ENCODE measurements around the gene ATP1A4.

ATP1A4 gene

DNA sequence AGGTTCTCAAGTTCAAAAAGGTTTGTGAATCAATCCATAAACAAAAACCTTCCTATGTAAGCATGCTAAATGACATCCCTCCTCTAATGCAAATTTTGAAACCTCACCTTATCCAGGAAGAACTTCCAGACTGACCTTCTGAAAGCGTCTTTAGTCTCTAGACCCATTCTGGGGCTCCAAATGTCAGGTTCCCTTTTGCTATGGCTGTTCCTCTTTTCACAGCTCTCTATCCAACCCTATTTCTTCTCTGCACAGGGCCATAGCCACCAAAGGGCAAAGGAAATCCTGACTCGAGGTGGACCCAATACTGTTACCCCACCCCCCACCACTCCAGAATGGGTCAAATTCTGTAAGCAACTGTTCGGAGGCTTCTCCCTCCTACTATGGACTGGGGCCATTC is 3.4 kb downstream of the ATP1A4 start:
- no peak overlapping the region for H3K27ac Mint-ChIP-seq
- no peaks in the 10 kb centered on the region for H3K36me3 Mint-ChIP-seq
- ATAC-seq: peak; percentile 64
- no peak overlapping the region for H3K4me3 Mint-ChIP-seq
- H3K9me3 Mint-ChIP-seq: no peaks in the 10 kb centered on the region
- H3K27me3 Mint-ChIP-seq: peaks cover 14% of the 10 kb centered on the region
- peaks cover 7% of the 10 kb centered on the region for H3K4me1 Mint-ChIP-seq

DNA sequence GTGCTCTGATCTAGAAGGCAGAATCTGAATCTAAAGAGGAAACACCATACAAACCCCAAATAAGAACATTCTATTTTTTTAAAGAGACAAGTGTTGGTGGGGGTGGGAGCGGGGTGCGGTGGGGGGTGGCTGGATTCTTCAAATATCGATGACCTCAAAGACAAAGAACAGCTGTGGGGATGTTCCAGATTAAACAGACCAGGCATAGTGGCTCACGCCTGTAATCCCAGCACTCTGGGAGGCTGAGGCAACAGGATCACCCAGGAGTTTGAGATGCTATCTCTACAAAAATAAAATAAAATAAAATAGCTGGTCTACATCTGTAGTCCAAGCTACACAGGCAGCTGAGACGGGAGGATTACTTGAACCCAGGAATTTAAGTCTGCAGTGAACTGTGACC is 5.0 kb downstream of the ATP1A4 start:
- H3K9me3 Mint-ChIP-seq: no peaks in the 10 kb centered on the region
- H3K27ac Mint-ChIP-seq: no peak overlapping the region
- no peak overlapping the region for H3K4me3 Mint-ChIP-seq
- H3K27me3 Mint-ChIP-seq: peaks cover 12% of the 10 kb centered on the region
- peaks cover 7% of the 10 kb centered on the region for H3K4me1 Mint-ChIP-seq
- no peak for ATAC-seq
- no peaks in the 10 kb centered on the region for H3K36me3 Mint-ChIP-seq

DNA sequence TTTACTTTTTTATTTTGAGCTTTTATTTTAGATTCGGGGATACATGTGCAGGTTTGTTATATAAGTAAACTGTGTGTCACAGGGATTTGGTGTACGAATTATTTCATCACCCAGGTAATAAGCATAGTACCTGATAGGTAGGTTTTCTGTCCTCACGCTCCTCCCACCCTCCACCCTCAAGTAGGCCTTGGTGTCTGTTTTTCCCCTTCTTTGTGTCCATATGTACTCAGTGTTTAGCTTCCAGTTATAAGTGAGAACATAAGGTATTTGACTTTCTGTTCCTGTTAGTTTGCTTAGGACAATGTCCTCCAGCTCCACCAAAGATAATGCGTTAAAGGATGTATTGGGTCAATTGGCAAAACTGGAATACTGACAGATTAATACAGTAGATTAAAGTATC is 5.8 kb downstream of the ATP1A4 start:
- no peak overlapping the region for H3K27ac Mint-ChIP-seq
- H3K27me3 Mint-ChIP-seq: peaks cover 4% of the 10 kb centered on the region
- H3K4me3 Mint-ChIP-seq: no peak overlapping the region
- peaks cover 15% of the 10 kb centered on the region for H3K4me1 Mint-ChIP-seq
- H3K9me3 Mint-ChIP-seq: no peaks in the 10 kb centered on the region
- ATAC-seq: no peak
- H3K36me3 Mint-ChIP-seq: no peaks in the 10 kb centered on the region

DNA sequence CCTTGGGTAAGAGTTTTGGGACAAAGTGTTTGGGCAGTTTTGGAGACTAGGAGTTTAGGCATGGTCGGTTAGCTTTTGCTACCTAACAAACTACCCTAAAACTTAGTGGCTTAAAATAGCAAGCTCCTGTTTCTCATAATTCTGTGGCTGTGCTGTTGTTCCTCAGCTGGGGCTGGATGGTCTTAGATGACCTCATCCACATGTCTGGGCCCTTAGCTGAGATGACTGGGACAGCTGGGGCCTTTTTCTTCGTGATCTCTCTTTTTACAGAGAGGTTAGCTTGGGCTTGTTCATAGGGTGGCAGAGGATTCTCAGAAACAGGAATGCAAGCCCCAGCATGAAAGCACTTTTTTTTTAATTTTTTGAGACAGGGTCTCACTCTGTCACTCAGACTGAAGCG is 6.6 kb downstream of the ATP1A4 start:
- no peaks in the 10 kb centered on the region for H3K27me3 Mint-ChIP-seq
- H3K27ac Mint-ChIP-seq: no peak overlapping the region
- no peaks in the 10 kb centered on the region for H3K36me3 Mint-ChIP-seq
- no peaks in the 10 kb centered on the region for H3K9me3 Mint-ChIP-seq
- H3K4me1 Mint-ChIP-seq: peaks cover 17% of the 10 kb centered on the region
- H3K4me3 Mint-ChIP-seq: no peak overlapping the region
- ATAC-seq: no peak

DNA sequence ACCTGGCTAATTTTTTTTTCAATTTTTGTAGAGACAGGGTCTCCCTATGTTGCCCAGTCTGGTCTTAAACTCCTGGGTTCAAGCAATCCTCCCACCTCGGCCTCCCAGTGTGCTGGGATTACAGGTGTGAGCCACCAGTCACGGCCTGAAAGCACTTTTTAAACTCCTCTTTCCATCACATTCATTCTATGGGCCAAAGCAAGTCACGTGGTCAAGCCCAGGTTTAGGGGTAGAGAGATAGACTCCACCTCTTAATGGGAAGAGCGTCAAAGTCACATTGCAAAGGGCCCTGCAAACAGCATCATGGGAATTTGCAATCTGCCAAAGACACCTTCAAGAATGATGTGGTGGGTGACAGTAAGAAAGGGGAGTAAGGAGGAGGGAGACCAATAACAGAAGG is 7.1 kb downstream of the ATP1A4 start:
- no peak overlapping the region for H3K4me3 Mint-ChIP-seq
- no peak for ATAC-seq
- peaks cover 17% of the 10 kb centered on the region for H3K4me1 Mint-ChIP-seq

DNA sequence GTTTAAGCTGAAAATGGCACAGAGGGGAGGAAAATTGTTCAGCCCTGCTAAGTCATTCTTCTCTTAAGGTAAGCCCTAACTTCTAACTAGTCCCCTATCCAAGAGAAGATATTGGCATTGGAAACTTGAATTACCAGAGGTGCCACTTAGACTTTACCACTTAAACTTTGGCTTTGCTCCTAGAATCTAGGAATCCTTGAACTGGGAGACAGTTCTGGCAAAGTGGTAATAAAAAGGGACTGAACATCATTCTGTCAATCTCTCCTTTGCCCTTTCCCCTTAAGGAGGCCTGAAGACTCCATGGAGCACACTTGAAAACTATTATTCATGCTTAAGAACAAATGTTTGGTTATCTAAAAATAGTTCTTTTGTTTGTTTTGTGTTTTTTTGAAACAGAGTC is 8.4 kb downstream of the ATP1A4 start:
- H3K27me3 Mint-ChIP-seq: no peaks in the 10 kb centered on the region
- no peak overlapping the region for H3K4me3 Mint-ChIP-seq
- no peak for ATAC-seq
- peaks cover 14% of the 10 kb centered on the region for H3K4me1 Mint-ChIP-seq
- no peak overlapping the region for H3K27ac Mint-ChIP-seq
- no peaks in the 10 kb centered on the region for H3K9me3 Mint-ChIP-seq
- H3K36me3 Mint-ChIP-seq: no peaks in the 10 kb centered on the region

More for the DNA sequence above, 7.1 kb downstream of the ATP1A4 start:
- Mint-ChIP-seq H3K27ac (no peak overlapping the region), H3K9me3 (no peaks in the 10 kb centered on the region), H3K27me3 (no peaks in the 10 kb centered on the region), H3K36me3 (no peaks in the 10 kb centered on the region)

DNA sequence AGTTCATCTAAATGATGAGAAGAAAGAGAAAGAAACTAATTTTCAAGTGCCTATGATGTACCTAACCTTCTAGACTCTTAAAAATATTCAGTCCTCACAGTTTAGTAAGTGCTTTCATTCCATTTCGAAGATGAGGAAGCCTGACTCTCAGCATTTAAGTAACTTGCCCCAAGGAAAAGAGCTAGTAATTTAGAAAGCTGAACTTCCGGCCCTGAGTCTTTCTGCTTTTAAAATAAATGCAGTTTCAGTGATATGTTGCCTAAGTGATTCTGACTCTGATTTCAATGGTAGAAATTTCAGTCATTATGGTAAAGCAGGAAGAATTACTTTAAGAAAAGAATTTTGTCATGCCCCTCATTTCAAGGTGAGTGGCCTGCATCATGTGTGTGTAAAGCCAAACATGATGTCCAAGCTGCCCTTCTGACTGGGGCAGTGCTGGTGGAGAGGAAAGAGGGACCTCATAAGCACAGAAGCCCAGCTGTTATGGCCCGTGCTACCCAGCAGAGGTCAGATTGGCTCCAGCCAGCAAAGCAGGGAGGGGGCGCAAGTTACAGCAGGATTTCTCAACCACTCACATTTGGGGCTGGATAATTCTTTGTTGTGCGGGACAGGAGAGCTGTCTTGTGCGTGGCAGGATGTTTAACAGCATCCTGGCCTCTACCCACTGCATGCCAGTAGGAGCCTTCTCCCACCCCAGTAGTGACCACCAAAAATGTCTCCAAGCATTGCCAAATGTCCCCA is 10.7 kb downstream of the ATP1A4 start:
- ATAC-seq: no peak
- Mint-ChIP-seq H3K36me3 (no peaks in the 10 kb centered on the region), H3K27ac (no peak overlapping the region), H3K9me3 (no peaks in the 10 kb centered on the region), H3K27me3 (no peaks in the 10 kb centered on the region), H3K4me1 (peaks cover 21% of the 10 kb centered on the region), H3K4me3 (no peak overlapping the region)

DNA sequence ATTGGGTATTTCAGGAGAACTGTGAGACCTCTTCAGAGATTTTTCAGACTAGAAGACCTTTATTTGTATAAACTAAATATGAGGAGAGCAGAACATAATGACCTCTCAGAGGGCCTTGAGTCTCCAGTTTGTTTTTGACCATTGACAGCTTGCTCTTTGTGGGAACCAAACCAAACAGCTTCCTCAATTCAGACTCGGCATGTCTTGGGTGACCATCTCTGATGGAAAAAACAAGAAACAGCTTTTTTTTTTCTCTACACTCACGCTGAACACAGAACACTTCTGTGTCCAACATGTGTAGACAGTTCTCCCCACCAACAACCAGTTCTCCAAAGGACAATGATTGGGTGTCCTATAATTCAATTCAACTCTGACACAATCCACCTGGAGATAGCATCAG is 11.5 kb downstream of the ATP1A4 start:
- no peaks in the 10 kb centered on the region for H3K36me3 Mint-ChIP-seq

DNA sequence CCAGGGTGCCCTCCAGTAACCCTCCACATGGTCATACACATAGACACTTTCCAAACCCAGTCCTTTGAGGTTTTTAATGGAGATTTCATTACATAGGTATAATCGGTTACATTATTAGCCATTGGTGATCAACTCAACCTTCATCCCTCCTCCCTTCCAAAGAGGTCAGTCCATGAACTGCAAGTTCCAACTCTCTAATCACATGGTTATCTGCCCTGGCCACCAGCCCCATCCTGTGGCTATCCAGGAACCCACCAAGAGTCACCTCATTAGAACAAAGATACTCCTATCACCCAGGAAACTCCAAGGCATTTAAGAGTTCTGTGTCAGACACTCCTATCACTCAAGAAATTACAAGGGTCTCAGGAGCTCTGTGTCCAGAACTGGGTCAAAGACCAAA is 12.2 kb downstream of the ATP1A4 start:
- H3K27me3 Mint-ChIP-seq: no peaks in the 10 kb centered on the region
- peaks cover 31% of the 10 kb centered on the region for H3K4me1 Mint-ChIP-seq

More for the DNA sequence above, 11.5 kb downstream of the ATP1A4 start:
- H3K9me3 Mint-ChIP-seq: no peaks in the 10 kb centered on the region
- no peak for ATAC-seq
- no peak overlapping the region for H3K27ac Mint-ChIP-seq
- no peak overlapping the region for H3K4me3 Mint-ChIP-seq
- H3K4me1 Mint-ChIP-seq: peaks cover 28% of the 10 kb centered on the region
- H3K27me3 Mint-ChIP-seq: no peaks in the 10 kb centered on the region

DNA sequence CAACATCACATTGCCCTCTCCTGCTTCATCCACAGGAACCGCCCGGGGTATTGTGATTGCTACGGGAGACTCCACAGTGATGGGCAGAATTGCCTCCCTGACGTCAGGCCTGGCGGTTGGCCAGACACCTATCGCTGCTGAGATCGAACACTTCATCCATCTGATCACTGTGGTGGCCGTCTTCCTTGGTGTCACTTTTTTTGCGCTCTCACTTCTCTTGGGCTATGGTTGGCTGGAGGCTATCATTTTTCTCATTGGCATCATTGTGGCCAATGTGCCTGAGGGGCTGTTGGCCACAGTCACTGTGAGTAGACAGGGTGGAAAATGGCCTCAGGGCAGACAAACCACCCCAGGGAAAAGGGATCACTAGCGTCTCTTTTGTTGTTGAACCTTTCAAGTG is 12.7 kb downstream of the ATP1A4 start:
- no peak overlapping the region for H3K27ac Mint-ChIP-seq
- H3K4me1 Mint-ChIP-seq: peaks cover 35% of the 10 kb centered on the region
- no peak overlapping the region for H3K4me3 Mint-ChIP-seq
- no peaks in the 10 kb centered on the region for H3K27me3 Mint-ChIP-seq
- H3K36me3 Mint-ChIP-seq: no peaks in the 10 kb centered on the region
- no peaks in the 10 kb centered on the region for H3K9me3 Mint-ChIP-seq
- no peak for ATAC-seq

More for the DNA sequence above, 12.2 kb downstream of the ATP1A4 start:
- Mint-ChIP-seq H3K9me3 (no peaks in the 10 kb centered on the region), H3K36me3 (no peaks in the 10 kb centered on the region), H3K27ac (no peak overlapping the region), H3K4me3 (no peak overlapping the region)
- no peak for ATAC-seq

DNA sequence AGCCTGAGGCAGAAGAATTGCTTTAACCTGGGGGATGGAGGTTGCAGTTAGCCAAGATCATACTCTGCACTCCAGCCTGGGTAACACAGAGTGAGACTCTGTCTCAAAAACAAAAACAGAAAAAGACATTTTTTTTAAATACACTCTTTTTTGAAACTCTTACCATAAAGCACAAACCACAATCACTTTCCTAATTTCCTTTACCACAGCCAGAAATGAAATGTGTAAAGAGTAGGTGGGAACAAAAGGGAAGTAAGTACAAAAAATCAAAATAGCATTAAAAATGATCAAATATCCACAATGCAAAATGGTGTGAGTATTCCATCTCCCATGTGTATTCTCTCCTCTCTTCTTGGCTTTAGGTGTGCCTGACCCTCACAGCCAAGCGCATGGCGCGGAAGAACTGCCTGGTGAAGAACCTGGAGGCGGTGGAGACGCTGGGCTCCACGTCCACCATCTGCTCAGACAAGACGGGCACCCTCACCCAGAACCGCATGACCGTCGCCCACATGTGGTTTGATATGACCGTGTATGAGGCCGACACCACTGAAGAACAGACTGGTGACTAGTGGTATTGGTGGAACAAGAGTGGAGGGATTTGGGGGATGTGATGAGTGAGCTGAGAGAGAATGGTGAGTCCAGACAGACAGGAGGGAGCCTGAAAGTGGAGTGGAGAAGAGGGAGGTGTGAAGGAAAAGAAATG is 14.9 kb downstream of the ATP1A4 start:
- no peaks in the 10 kb centered on the region for H3K27me3 Mint-ChIP-seq
- peaks cover 46% of the 10 kb centered on the region for H3K4me1 Mint-ChIP-seq
- no peak overlapping the region for H3K4me3 Mint-ChIP-seq
- no peaks in the 10 kb centered on the region for H3K36me3 Mint-ChIP-seq
- H3K9me3 Mint-ChIP-seq: no peaks in the 10 kb centered on the region
- H3K27ac Mint-ChIP-seq: no peak overlapping the region
- ATAC-seq: peak; percentile 38

DNA sequence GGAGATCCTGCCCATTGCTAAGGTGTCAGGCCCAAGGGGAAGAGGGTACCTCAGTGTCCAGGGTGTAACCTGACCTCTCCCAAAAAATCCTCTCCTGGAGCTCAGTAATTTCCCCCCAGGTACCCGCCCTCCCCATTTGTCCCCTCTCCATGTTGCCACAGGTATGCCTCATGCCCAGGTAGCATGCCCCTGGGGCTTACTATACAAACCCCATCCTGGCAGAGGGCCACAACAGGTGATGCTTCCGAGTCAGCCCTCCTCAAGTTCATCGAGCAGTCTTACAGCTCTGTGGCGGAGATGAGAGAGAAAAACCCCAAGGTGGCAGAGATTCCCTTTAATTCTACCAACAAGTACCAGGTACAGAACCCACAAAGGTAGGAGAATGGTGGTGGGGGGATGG is 15.7 kb downstream of the ATP1A4 start:
- peaks cover 40% of the 10 kb centered on the region for H3K4me1 Mint-ChIP-seq
- no peaks in the 10 kb centered on the region for H3K9me3 Mint-ChIP-seq
- peaks cover 6% of the 10 kb centered on the region for H3K27me3 Mint-ChIP-seq
- H3K36me3 Mint-ChIP-seq: no peaks in the 10 kb centered on the region
- H3K27ac Mint-ChIP-seq: no peak overlapping the region
- H3K4me3 Mint-ChIP-seq: no peak overlapping the region
- ATAC-seq: no peak

DNA sequence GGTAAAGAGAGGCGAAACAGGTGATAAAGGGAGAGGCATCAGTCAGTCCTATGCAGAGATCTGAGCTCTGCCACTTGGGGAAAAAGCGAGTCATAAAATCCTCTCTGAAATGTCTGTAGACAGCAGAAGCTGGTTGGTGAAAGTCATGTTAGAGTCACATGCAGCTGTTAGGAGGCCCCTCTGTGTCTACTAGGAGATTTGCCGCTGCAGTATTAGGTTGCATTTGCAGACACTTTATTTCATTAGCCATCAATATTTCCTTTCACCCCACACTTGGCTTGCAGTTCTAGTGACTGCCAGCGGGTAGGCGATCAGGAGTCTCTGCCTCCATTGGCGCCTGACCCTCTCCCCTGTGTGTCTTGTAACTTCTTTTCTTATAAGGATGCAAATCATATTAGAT is 16.2 kb downstream of the ATP1A4 start:
- Mint-ChIP-seq H3K4me3 (no peak overlapping the region), H3K36me3 (no peaks in the 10 kb centered on the region), H3K27me3 (peaks cover 12% of the 10 kb centered on the region), H3K27ac (no peak overlapping the region), H3K9me3 (no peaks in the 10 kb centered on the region), H3K4me1 (peaks cover 36% of the 10 kb centered on the region)
- ATAC-seq: peak; percentile 44

DNA sequence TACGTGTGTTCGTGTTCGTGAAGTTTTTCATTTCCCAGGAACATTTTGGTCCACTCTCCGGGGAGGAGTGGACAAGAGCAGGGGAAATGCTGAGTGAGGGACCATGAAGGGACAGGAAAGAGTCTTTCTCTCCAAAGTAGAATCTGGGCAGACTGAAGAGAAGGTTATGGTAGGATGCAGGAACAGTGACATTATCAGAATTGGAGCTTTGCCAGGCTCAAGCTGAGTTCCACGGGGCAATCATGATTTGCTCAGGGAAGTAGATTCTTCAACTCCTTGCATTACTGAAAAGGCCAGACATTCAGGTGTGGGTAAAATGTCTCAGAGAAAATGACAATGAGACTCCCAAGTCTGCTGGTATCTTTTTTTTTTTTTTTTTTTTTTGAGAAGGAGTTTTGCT is 16.6 kb downstream of the ATP1A4 start:
- Mint-ChIP-seq H3K27me3 (peaks cover 16% of the 10 kb centered on the region), H3K4me1 (peaks cover 36% of the 10 kb centered on the region)

DNA sequence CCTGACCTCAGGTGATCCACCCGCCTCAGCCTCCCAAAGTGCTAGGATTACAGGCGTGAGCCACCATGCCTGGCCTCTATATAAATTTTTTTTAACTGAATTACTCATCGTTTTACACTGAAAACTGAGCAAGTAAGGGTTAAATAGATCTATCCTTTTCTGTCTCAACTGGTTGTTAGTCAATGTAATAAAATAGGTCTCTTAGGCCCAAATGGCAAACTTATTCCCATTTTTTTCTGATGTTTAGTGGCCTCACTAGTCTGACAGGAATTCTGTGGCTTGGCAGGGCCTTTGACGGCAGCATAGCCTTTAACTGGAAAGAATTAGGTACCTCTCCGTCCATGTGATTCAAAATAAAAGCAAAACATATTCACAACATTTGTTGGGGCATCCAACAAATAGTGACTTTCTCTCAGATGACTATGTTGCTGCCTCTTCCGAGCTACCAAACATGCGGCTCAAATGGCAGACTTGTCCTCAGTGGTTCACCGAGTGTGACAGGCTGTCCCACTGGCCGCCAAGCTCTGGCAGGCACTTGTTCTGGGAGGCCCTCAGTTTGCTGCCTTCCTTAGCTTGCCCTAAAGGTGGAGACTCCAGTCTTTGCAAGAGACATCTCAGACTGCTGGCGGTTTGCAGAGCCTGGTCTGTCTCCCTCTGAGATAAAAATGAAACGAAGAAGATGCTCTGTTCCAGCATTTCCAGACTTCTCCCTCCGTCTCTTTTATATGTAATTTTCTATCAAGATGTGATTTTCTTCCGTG is 17.4 kb downstream of the ATP1A4 start:
- no peaks in the 10 kb centered on the region for H3K36me3 Mint-ChIP-seq
- H3K27ac Mint-ChIP-seq: peak overlapping the region; percentile 83
- H3K4me3 Mint-ChIP-seq: no peak overlapping the region
- no peaks in the 10 kb centered on the region for H3K9me3 Mint-ChIP-seq
- H3K4me1 Mint-ChIP-seq: peaks cover 36% of the 10 kb centered on the region
- peaks cover 22% of the 10 kb centered on the region for H3K27me3 Mint-ChIP-seq
- ATAC-seq: no peak

More for the DNA sequence above, 16.6 kb downstream of the ATP1A4 start:
- no peak overlapping the region for H3K27ac Mint-ChIP-seq
- H3K4me3 Mint-ChIP-seq: no peak overlapping the region
- no peaks in the 10 kb centered on the region for H3K9me3 Mint-ChIP-seq
- ATAC-seq: no peak
- H3K36me3 Mint-ChIP-seq: no peaks in the 10 kb centered on the region
